Spleen (tissue), 11 donors: Measurements from ENCODE around the gene CEP162. TPM values are rescaled to one million over a fixed set of nuclear protein-coding genes. Genes with fewer than 3 reads are reported as not detected.

ENCODE experiments used
- DNase-seq: peaks from one replicate; pipeline ENCODE4 v3.0.0-alpha.2; 2020
- H3K27ac ChIP-seq, 8 donors: fragments of 200-600 bp; sonication (generic) in 7 of 8; 1 replicate in 4 of 8; 2 replicates in 4 of 8; pipeline versions ENCODE4 v1.5.0 to v1.8.0; 2016 to 2021; ENCODE audit warnings: inconsistent platforms in 4 of 8, mild to moderate bottlenecking in 4 of 8, moderate library complexity in 1 of 8
- H3K27me3 ChIP-seq, 7 donors: fragments of 200-600 bp; sonication (generic) in 6 of 7; replicated peaks in 1 of 7; 1 replicate in 4 of 7; 2 replicates in 3 of 7; pipeline versions ENCODE4 v1.5.0 to v1.8.0; 2016 to 2021; ENCODE audit warnings: inconsistent platforms in 3 of 7, mild to moderate bottlenecking in 1 of 7
- H3K36me3 ChIP-seq, 6 donors: fragments of 200-600 bp; sonication (generic) in 5 of 6; 1 replicate in 4 of 6; 2 replicates in 2 of 6; pipeline versions ENCODE4 v1.5.0 to v1.8.0; 2016 to 2021; ENCODE audit warnings: inconsistent platforms in 2 of 6
- H3K4me1 ChIP-seq, 6 donors: fragments of 200-600 bp; sonication (generic) in 5 of 6; 1 replicate in 3 of 6; 2 replicates in 3 of 6; pipeline versions ENCODE4 v1.5.0 to v1.8.0; 2016 to 2021; ENCODE audit warnings: inconsistent platforms in 3 of 6
- H3K4me3 ChIP-seq, 8 donors: fragments of 200-600 bp; sonication (generic) in 7 of 8; 1 replicate in 4 of 8; 2 replicates in 4 of 8; pipeline versions ENCODE4 v1.5.0 to v1.8.0; 2016 to 2021; ENCODE audit warnings: inconsistent platforms in 4 of 8, mild to moderate bottlenecking in 4 of 8, moderate library complexity in 2 of 8
- H3K9me3 ChIP-seq, 8 donors: fragments of 200-600 bp; sonication (generic) in 7 of 8; 1 replicate in 4 of 8; 2 replicates in 4 of 8; pipeline versions ENCODE4 v1.5.0 to v1.8.0; 2016 to 2021; ENCODE audit warnings: inconsistent platforms in 4 of 8
- CTCF ChIP-seq, 11 experiments: fragments of 200-600 bp in 7 of 11; fragments of 450-650 bp in 4 of 11; sonication (generic) in 4 of 11; IDR thresholded peaks in 8 of 11; conservative IDR thresholded peaks in 3 of 11; 1 replicate in 7 of 11; 2 replicates in 4 of 11; pipeline versions ENCODE4 v1.4.0 to v1.8.0; 2016 to 2021; ENCODE audit warnings: antibody characterized with exemption in 11 of 11, inconsistent platforms in 4 of 11, mild to moderate bottlenecking in 1 of 11
- POLR2A ChIP-seq, 3 donors: fragments of 450-650 bp; IDR thresholded peaks; one replicate each; pipeline ENCODE4 v1.5.1; 2017; ENCODE audit warnings: antibody characterized with exemption in 3 of 3, mild to moderate bottlenecking in 1 of 3
- POLR2AphosphoS5 ChIP-seq, 3 donors: sonication (generic); formaldehyde crosslinking; IDR thresholded peaks; one replicate each; pipeline ENCODE4 v1.5.1; 2017; ENCODE audit warnings: antibody characterized with exemption in 3 of 3
- WGBS, 5 donors: extraction: QIAGEN DNeasy Blood & Tissue Kit in 3 of 5; methylation state at CpG; one replicate each; pipeline versions ENCODE4 v1.1.5 to v1.1.7; 2013 to 2018; 5-methylcytosine and 5-hydroxymethylcytosine counted together
- intact Hi-C: fragments of 100-400 bp; cut with DNase I; formaldehyde crosslinking; loops from one replicate; pipeline ENCODE4 v1.15.0; 2023; ENCODE audit warnings: low total_unique reads
- polyA plus RNA-seq, 3 donors: library from polyadenylated mRNA; stranded (reverse); fragments of 200-250 nt; gene quantifications; one replicate each; pipeline ENCODE4 v1.2.1, GENCODE V29; 2013
- total RNA-seq, 7 donors: library from RNA; depleted of rRNA in 3 of 7; stranded (reverse); fragments of >200 nt in 3 of 7; fragmentation: NEBNext Ultra II Directional in 4 of 7; extraction: Animal tissue kit (Norgen Biotek cat#: 25700) in 4 of 7; gene quantifications; one replicate each; pipeline versions ENCODE4 v1.1.0 to v1.2.1, GENCODE V29; 2016 to 2021
- donor health status: healthy with polysubstance abuse.
- donor health status: DM: no; HTN: no; CAD: no; lungs with moderate emphysema.
- donor health status: DM: no; HTN: no; CAD: no.
- donor health status: Bipolar disorder and iron deficiency.
- donor health status: healthy.
- donor health status: DM: no; HTN: no; CAD: no.
- donor health status: DM: yes; HTN: yes; CAD: no.

The CEP162 gene
- total and polyA plus RNA-seq, 10 donors: 5.1 to 22.8 (median 10.3) TPM

DNA sequence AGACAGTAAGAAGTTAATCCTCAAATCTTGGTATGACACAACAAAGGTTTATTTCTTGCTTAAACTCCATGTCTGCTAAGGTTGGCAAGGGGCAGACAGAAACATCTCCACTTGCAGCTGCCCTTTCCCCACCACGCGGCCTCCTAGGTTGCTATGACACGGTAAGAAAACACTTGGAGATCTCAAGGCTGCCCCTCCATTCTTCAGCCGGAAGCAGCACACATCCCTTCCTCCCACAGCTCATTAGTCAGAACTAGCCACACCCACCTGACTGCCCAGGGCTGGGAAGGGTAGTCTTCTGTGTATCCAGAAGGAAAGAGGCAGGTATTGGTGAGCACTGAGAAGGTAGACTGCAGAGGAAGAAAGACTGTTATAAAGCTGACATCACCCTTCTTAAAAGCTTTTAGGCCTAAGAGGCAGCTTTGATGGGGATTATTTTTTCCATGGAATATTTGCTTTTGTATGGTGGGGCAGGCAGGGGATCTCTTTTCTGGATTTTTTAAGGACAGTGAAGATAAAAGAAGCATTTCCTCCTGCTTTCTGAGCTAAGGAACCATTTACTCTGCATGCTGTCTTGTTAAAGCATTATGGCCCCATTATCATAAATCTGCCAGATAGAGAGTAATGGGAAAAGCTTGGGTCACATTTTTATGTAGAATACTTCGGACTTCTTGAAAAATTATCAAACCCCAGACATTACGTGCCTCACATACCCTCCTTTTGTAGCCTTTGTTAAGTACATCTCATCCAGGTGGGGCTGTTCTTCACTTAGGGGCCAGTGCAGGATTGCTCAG is 152.3 kb downstream of the CEP162 start:
- no peaks in the 10 kb centered on the region for H3K4me1 ChIP-seq
- H3K36me3 ChIP-seq: no peaks in the 10 kb centered on the region
- 55 to 70% (median 63%) methylated on average over 6 of the region's 6 CpGs for WGBS, 5 donors
- intact Hi-C loops: no loop called here
- no peak overlapping the region for H3K27ac ChIP-seq
- no peak for DNase-seq
- peaks cover 0 to 5% (median 0%) of the 10 kb centered on the region in 7 donors for H3K27me3 ChIP-seq
- no peak overlapping the region for H3K4me3 ChIP-seq
- no peak for TF ChIP-seq POLR2A (IDR thresholded peaks at IDR 0.05)
- TF ChIP-seq CTCF (IDR thresholded peaks at IDR 0.05 in 8 of 11, conservative IDR thresholded peaks at IDR 0.05 in 3 of 11): no peak
- TF ChIP-seq POLR2AphosphoS5 (IDR thresholded peaks at IDR 0.05): no peak
- peaks cover 0 to 10% (median 1%) of the 10 kb centered on the region in 8 donors for H3K9me3 ChIP-seq

Other genes starting within 250 kb of the CEP162 start
- gene MRAP2, start 193.9 kb downstream of the CEP162 start, total RNA-seq: 10 to 100 TPM in 3 of 7 donors, 1 to 10 TPM in 3, under 1 TPM in 1; 0.97 to 21.8 (median 7.1) TPM
- 1 to 10 TPM; 1.3 to 3.5 (median 1.3) TPM for gene MRAP2, start 193.9 kb downstream of the CEP162 start, polyA plus RNA-seq